H1 (cell line): ENCODE results near the gene UVSSA.

Experiments used
- EP300 ChIP-seq, 2 experiments: IDR thresholded peaks; 1 replicate in 1 of 2; 2 replicates in 1 of 2; pipeline ENCODE4 v1.6.1; 2011 to 2012; ENCODE audit warnings: low read depth in 2 of 2, low read length in 2 of 2, mild to moderate bottlenecking in 2 of 2, borderline replicate concordance in 1 of 2, inconsistent platforms in 1 of 2, moderate library complexity in 1 of 2
- FOSL1 ChIP-seq: IDR thresholded peaks from 2 replicates; pipeline ENCODE4 v1.6.1; 2011; ENCODE audit warnings: mild to moderate bottlenecking, low read depth, low read length, moderate library complexity; ENCODE audit not compliant: insufficient read depth
- HDAC6 ChIP-seq: IDR thresholded peaks from one replicate; pipeline ENCODE4 v1.7.1; 2012; ENCODE audit warnings: low read depth, mild to moderate bottlenecking, inconsistent platforms, low read length, moderate library complexity
- JUN ChIP-seq: IDR thresholded peaks from 2 replicates; pipeline ENCODE4 v1.6.1; 2011; ENCODE audit warnings: low read depth, mild to moderate bottlenecking, improper control_type of control experiment, low read length
- PHF8 ChIP-seq: fragments of 200-600 bp; sonication (generic); conservative IDR thresholded peaks from 2 replicates; pipeline ENCODE4 v1.7.1; 2012; ENCODE audit warnings: low read depth, mild to moderate bottlenecking, inconsistent platforms, low read length, moderate library complexity
- POLR2A ChIP-seq, 2 experiments: IDR thresholded peaks; 1 replicate in 1 of 2; 2 replicates in 1 of 2; pipeline ENCODE4 v1.6.1; 2011; ENCODE audit warnings: low read depth in 2 of 2, low read length in 2 of 2, mild to moderate bottlenecking in 2 of 2; ENCODE audit errors: control extremely low read depth in 1 of 2
- RAD21 ChIP-seq, 2 experiments: IDR thresholded peaks in 1 of 2; conservative IDR thresholded peaks in 1 of 2; 2 replicates each; pipeline ENCODE4 v1.6.1; 2011; ENCODE audit warnings: low read depth in 2 of 2, low read length in 2 of 2, improper control_type of control experiment in 1 of 2, inconsistent platforms in 1 of 2, mild to moderate bottlenecking in 1 of 2, moderate library complexity in 1 of 2
- RXRA ChIP-seq: IDR thresholded peaks from 2 replicates; pipeline ENCODE4 v1.6.1; 2011; ENCODE audit warnings: low read depth, mild to moderate bottlenecking, low read length, moderate library complexity; ENCODE audit not compliant: insufficient read depth
- SP1 ChIP-seq: IDR thresholded peaks from 2 replicates; pipeline ENCODE4 v1.6.1; 2011; ENCODE audit warnings: low read depth, low read length
- TAF1 ChIP-seq: IDR thresholded peaks from 2 replicates; pipeline ENCODE4 v1.6.1; 2011; ENCODE audit warnings: mild to moderate bottlenecking, low read depth, low read length
- TF ChIP-seq, protein P1 (sequence below), 3 experiments: IDR thresholded peaks; 1 replicate in 2 of 3; 2 replicates in 1 of 3; pipeline versions ENCODE4 v1.5.1 to v1.6.1; 2011; ENCODE audit warnings: low read length in 3 of 3, mild to moderate bottlenecking in 3 of 3, inconsistent platforms in 2 of 3, low read depth in 1 of 3, moderate library complexity in 1 of 3; ENCODE audit not compliant: insufficient read depth in 1 of 3; ENCODE audit errors: control extremely low read depth in 1 of 3
- TF ChIP-seq, protein P2 (sequence below): IDR thresholded peaks from 2 replicates; pipeline ENCODE4 v1.6.1; 2011; ENCODE audit warnings: low read length, improper control_type of control experiment

DNA sequence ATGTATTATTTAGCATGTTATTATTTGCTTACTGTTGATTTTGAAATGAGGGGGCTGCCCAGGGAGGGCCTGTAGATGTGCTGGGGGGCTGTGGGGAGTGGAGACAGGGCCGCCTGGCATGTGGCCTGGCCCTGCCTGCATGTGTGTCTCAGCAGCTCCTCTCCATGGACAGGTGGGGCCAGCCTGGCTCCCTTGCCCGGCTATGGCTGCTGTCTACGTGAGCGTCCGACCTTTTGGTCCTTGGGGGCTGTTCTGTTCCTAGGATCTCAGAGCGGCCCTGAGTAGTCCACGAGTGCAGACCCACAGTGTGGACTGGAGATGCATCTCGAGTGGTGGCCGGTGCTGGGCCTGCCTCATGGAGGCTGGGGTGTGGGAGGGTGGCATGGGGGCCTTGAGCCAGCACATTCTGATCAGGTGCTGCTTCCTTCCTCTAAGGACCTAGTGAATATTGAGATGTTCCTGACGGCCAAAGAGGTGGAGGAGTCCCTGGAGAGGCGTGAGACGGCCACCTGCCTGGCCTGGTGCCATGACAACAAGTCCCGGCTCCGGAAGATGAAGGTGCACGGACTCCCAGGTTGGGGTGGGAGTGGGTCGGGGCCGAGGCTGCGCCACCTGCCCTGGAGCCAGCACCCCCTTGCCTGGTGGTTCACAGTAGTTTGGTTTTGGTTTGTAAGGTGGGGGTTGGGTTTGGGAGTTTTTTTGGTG, 24.9 kb upstream of the UVSSA start:
- TF ChIP-seq, protein P1, sequence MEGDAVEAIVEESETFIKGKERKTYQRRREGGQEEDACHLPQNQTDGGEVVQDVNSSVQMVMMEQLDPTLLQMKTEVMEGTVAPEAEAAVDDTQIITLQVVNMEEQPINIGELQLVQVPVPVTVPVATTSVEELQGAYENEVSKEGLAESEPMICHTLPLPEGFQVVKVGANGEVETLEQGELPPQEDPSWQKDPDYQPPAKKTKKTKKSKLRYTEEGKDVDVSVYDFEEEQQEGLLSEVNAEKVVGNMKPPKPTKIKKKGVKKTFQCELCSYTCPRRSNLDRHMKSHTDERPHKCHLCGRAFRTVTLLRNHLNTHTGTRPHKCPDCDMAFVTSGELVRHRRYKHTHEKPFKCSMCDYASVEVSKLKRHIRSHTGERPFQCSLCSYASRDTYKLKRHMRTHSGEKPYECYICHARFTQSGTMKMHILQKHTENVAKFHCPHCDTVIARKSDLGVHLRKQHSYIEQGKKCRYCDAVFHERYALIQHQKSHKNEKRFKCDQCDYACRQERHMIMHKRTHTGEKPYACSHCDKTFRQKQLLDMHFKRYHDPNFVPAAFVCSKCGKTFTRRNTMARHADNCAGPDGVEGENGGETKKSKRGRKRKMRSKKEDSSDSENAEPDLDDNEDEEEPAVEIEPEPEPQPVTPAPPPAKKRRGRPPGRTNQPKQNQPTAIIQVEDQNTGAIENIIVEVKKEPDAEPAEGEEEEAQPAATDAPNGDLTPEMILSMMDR (IDR thresholded peaks at IDR 0.05; ENCODE audit: control extremely low read depth in 1 of 3, insufficient read depth in 1 of 3, low read depth in 1 of 3, low read length in 3 of 3) = no peak
- TF ChIP-seq FOSL1 (no peak), JUN (no peak), RXRA (no peak), TAF1 (no peak), POLR2A (IDR thresholded peaks at IDR 0.05; ENCODE audit: control extremely low read depth in 1 of 2, low read depth in 2 of 2, low read length in 2 of 2) (no peak), SP1 (no peak), RAD21 (IDR thresholded peaks at IDR 0.05 in 1 of 2, conservative IDR thresholded peaks at IDR 0.05 in 1 of 2; ENCODE audit: low read depth in 2 of 2, low read length in 2 of 2) (no peak), PHF8 (no peak), EP300 (IDR thresholded peaks at IDR 0.05; ENCODE audit: borderline replicate concordance in 1 of 2, low read depth in 2 of 2, low read length in 2 of 2) (no peak), HDAC6 (no peak)
- TF ChIP-seq, protein P2, sequence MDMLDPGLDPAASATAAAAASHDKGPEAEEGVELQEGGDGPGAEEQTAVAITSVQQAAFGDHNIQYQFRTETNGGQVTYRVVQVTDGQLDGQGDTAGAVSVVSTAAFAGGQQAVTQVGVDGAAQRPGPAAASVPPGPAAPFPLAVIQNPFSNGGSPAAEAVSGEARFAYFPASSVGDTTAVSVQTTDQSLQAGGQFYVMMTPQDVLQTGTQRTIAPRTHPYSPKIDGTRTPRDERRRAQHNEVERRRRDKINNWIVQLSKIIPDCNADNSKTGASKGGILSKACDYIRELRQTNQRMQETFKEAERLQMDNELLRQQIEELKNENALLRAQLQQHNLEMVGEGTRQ = no peak
